Cardiac muscle cell (in vitro differentiated cells and primary cell): ENCODE results near the gene FTH1. TPM values are rescaled to one million over a fixed set of nuclear protein-coding genes. Genes with fewer than 3 reads are reported as not detected.

Source experiments
- DNase-seq, 2 donors: peaks; one replicate each; pipeline versions ENCODE4 v3.0.0 to v3.0.0-alpha.2; 2010 to 2017; ENCODE audit warnings: low read depth in 1 of 2, low spot score in 1 of 2
- H3K27ac ChIP-seq: fragments of 200-600 bp; sonication (generic); 2 replicates; pipeline ENCODE4 v1.5.1; 2016
- H3K27me3 ChIP-seq: fragments of 200-600 bp; sonication (generic); 2 replicates; pipeline ENCODE4 v1.6.0; 2016; ENCODE audit warnings: control low read depth
- H3K36me3 ChIP-seq: fragments of 200-600 bp; sonication (generic); 2 replicates; pipeline ENCODE4 v1.5.1; 2016; ENCODE audit warnings: control low read depth
- H3K4me1 ChIP-seq: fragments of 200-600 bp; sonication (generic); 2 replicates; pipeline ENCODE4 v1.8.1; 2017; ENCODE audit warnings: low read depth, mild to moderate bottlenecking, mixed run types
- H3K4me3 ChIP-seq: fragments of 200-600 bp; sonication (generic); 2 replicates; pipeline ENCODE4 v1.5.1; 2016; ENCODE audit warnings: mild to moderate bottlenecking
- H3K9me3 ChIP-seq: fragments of 200-600 bp; sonication (generic); 2 replicates; pipeline ENCODE4 v1.5.1; 2017; ENCODE audit warnings: low read depth, mild to moderate bottlenecking, control low read depth
- polyA plus RNA-seq: library from polyadenylated mRNA; unstranded; fragments of >200 nt; fragmentation: Nextera tagmentation; extraction: Ambion mirVana; gene quantifications from 2 replicates; pipeline ENCODE4 v1.2.1, GENCODE V29; 2016
- total RNA-seq: library from RNA; depleted of rRNA; stranded (reverse); fragments of >200 nt; gene quantifications from 2 replicates; pipeline ENCODE4 v1.2.3, GENCODE V29; 2016
- TF ChIP-seq, protein P1 (sequence below): IDR thresholded peaks from 2 replicates; pipeline ENCODE4 v1.5.1; 2012; ENCODE audit warnings: low read depth, mild to moderate bottlenecking, low read length

FTH1 gene
- total and polyA plus RNA-seq, 2 experiments from 2014 or later = 858 to 2,885 TPM

DNA sequence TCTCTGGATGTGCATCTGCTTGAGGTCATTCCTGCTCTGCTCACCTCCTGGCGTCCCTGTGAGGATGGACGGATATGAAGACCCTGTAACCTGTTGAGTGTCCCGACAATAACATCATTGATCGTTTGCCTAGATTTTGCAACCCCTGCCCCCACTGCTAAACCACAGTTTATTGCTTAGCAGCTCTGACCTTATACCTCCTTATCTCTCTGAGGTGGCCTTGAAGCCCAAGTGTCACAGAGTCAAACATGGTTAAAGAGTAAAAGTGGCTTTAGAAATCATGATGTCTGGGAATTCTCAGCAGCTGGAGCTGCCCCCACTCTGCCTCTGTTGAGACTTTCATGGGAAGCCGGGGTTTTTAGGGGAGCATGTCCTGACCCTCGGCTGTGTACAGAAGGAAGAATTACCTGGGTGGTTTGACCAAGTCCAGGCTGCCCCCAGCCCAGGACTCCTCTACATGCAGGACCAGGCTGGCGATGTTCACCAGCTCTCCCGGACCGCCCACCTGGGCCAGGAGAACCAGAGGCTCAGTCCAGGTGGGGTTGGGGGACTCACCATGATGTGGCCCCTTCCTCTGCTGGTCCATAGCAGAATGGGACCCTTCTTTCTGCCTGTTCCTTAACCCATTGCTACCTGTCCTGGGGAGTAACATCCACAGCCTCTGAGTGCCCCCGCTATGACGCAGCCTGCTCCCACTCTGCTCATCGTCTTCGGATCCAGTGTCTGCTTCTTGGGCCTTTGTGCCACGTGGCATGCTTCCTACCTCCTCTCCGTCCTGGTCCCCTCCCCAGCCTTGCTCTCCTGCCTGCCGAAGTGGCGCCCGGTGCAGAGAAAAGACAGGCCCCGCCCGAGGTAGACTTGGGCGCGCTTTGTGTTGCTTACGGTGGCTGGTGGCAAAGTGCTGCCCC lies 33.4 kb upstream of the FTH1 start:
- Histone ChIP-seq H3K36me3 (no peaks in the 10 kb centered on the region), H3K9me3 (no peaks in the 10 kb centered on the region), H3K27me3 (no peaks in the 10 kb centered on the region), H3K4me3 (no peak overlapping the region), H3K27ac (peak overlapping the region; percentile 22), H3K4me1 (peaks cover 15% of the 10 kb centered on the region)
- no peak for DNase-seq
- TF ChIP-seq, protein P1, sequence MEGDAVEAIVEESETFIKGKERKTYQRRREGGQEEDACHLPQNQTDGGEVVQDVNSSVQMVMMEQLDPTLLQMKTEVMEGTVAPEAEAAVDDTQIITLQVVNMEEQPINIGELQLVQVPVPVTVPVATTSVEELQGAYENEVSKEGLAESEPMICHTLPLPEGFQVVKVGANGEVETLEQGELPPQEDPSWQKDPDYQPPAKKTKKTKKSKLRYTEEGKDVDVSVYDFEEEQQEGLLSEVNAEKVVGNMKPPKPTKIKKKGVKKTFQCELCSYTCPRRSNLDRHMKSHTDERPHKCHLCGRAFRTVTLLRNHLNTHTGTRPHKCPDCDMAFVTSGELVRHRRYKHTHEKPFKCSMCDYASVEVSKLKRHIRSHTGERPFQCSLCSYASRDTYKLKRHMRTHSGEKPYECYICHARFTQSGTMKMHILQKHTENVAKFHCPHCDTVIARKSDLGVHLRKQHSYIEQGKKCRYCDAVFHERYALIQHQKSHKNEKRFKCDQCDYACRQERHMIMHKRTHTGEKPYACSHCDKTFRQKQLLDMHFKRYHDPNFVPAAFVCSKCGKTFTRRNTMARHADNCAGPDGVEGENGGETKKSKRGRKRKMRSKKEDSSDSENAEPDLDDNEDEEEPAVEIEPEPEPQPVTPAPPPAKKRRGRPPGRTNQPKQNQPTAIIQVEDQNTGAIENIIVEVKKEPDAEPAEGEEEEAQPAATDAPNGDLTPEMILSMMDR = no peak

DNA sequence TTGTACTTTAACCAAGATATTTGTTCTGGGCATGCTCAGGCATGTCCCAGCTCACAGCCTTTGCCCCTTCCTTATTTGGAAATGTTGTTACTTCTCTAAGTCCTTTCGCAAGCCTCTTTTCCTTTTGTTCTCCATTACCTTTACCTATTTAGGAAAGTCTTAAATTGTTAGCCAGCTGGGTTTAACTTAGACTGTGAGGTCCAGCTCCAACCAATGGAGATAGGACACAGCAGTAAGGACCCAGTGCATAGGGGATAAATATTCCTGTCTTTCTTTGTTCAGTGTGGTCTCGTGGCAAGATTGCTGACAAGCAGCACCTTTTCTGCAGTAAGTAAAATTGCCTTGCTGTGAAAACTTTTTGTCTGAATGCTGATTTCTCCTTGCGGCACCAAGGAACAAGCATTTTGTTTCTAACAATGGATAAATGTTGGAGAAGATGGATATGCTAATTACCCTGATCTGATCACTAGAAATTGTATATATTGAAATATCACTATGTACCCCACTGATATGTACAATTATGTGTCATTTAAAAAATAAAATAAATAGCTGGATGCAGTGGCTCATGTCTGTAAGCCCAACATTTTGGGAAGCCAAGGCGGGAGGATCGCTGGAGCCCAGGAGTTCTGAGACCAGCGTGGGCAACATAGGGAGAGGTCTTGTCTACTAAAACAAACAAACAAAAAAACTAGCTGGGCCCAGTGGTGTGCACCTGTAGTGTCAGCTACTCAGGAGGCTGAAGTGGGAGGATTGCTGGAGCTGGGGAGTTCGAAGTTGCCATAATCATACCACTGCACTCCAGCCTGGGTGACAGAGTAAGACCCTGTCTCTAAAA lies 31.9 kb upstream of the FTH1 start:
- H3K4me1 ChIP-seq = peaks cover 15% of the 10 kb centered on the region
- no peaks in the 10 kb centered on the region for H3K36me3 ChIP-seq
- H3K4me3 ChIP-seq = no peak overlapping the region
- H3K27me3 ChIP-seq = no peaks in the 10 kb centered on the region
- TF ChIP-seq, protein P1 = no peak
- no peak overlapping the region for H3K27ac ChIP-seq
- peak in 1 of 2 donors; percentile 27 for DNase-seq
- no peaks in the 10 kb centered on the region for H3K9me3 ChIP-seq

DNA sequence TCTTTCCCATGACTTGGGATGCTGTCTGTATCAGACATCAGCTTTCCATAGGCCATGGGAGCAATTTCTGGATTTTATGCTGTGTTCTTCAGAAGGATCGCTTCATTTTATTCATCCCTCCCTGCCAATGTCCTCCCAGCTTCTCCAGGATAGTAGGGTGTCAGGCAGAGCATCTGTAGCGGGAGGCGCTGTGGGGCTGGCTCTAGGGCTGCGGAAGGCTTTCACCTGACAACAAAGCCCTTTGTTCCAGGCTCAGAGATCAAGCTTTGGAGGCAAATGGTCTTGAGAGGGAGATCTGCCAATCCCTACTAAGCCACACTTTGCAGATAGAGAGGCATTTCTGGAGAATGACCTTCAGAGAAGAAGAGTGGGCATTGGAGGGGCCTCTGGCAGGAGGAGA lies 29.5 kb upstream of the FTH1 start:
- no peaks in the 10 kb centered on the region for H3K27me3 ChIP-seq
- TF ChIP-seq, protein P1 = no peak
- no peak overlapping the region for H3K4me3 ChIP-seq
- no peak overlapping the region for H3K27ac ChIP-seq
- DNase-seq = no peak
- H3K36me3 ChIP-seq = no peaks in the 10 kb centered on the region
- peaks cover 15% of the 10 kb centered on the region for H3K4me1 ChIP-seq
- no peaks in the 10 kb centered on the region for H3K9me3 ChIP-seq

DNA sequence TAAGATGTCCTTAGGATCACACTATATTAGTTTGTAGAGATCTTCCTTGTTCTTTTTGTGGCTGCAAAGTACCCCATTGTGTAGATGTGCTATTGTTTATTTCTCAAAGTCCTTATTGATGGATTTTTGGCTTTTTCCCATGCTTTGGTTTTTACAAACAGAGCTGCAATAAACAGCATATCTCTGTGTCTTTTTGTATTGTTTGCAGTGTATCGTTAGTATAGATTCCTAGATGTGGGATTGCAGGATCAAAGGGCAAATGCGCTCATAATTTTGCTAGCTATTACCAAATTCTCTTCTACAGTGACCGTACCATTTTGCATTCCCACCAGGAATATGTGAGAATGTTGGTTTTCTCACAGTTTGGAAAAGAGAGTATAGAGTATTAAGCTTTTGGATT lies 27.5 kb upstream of the FTH1 start:
- Histone ChIP-seq H3K27me3 (no peaks in the 10 kb centered on the region), H3K27ac (no peak overlapping the region), H3K9me3 (no peaks in the 10 kb centered on the region), H3K36me3 (no peaks in the 10 kb centered on the region), H3K4me3 (no peak overlapping the region), H3K4me1 (no peaks in the 10 kb centered on the region)
- DNase-seq = no peak
- TF ChIP-seq, protein P1 = no peak

DNA sequence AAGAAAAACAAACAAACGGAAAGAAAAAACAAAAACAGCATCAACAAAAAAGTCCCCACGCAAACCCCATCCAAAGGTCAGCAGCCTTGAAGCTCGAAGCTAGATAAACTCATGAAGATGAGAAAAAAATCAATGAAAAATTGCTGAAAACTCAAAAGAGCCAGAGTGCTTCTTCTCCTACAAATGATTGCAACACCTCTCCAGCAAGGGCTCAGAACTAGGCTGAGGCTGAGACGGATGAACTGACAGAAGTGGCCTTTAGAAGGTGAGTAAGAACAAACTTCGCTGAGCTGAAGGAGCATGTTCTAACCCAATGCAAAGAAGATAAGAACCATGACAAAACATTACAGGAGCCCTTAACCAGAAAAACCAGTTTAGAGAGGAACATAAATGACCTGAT lies 18.4 kb upstream of the FTH1 start:
- Histone ChIP-seq H3K27ac (no peak overlapping the region), H3K9me3 (no peaks in the 10 kb centered on the region), H3K4me3 (no peak overlapping the region), H3K27me3 (no peaks in the 10 kb centered on the region), H3K4me1 (no peaks in the 10 kb centered on the region), H3K36me3 (no peaks in the 10 kb centered on the region)
- DNase-seq = peak in 1 of 2 donors; percentile 23
- TF ChIP-seq, protein P1 = no peak
